CD14-positive monocyte (primary cell): ENCODE data around the gene PCDH8. TPM values are rescaled to one million over a fixed set of nuclear protein-coding genes. Genes with fewer than 3 reads are reported as not detected.

ENCODE experiments used
- DNase-seq, 3 donors: peaks; one replicate each; pipeline ENCODE4 v3.0.0-alpha.2; 2011 to 2022
- H2AFZ ChIP-seq: 2 replicates; pipeline ENCODE4 v1.6.0; 2012; ENCODE audit warnings: mild to moderate bottlenecking, low read depth, low read length, inconsistent platforms; ENCODE audit not compliant: insufficient read depth, poor library complexity, severe bottlenecking
- H3K27ac ChIP-seq, 2 donors: 1 replicate in 1 of 2; 2 replicates in 1 of 2; pipeline ENCODE4 v1.5.1; 2012 to 2013; ENCODE audit warnings: low read length in 2 of 2, control low read depth in 1 of 2, inconsistent platforms in 1 of 2, low read depth in 1 of 2, mild to moderate bottlenecking in 1 of 2
- H3K27me3 ChIP-seq, 2 donors: one replicate each; pipeline versions ENCODE4 v1.6.0 to v1.6.1; 2011 to 2013; ENCODE audit warnings: low read length in 2 of 2; ENCODE audit not compliant: control insufficient read depth in 2 of 2, insufficient read depth in 2 of 2
- H3K36me3 ChIP-seq, 2 donors: replicated peaks in 1 of 2; 1 replicate in 1 of 2; 2 replicates in 1 of 2; pipeline versions ENCODE4 v1.5.1 to v1.6.1; 2012 to 2013; ENCODE audit warnings: low read length in 2 of 2, control low read depth in 1 of 2, inconsistent platforms in 1 of 2, mild to moderate bottlenecking in 1 of 2; ENCODE audit not compliant: insufficient read depth in 2 of 2, control insufficient read depth in 1 of 2
- H3K4me1 ChIP-seq, 2 donors: 1 replicate in 1 of 2; 2 replicates in 1 of 2; pipeline versions ENCODE4 v1.5.1 to v1.6.1; 2012 to 2013; ENCODE audit warnings: low read length in 2 of 2, control low read depth in 1 of 2, inconsistent platforms in 1 of 2, mild to moderate bottlenecking in 1 of 2, moderate library complexity in 1 of 2; ENCODE audit not compliant: insufficient read depth in 2 of 2, control insufficient read depth in 1 of 2
- H3K4me2 ChIP-seq: replicated peaks from 2 replicates; pipeline ENCODE3; 2012; ENCODE audit warnings: low read length, moderate library complexity, mild to moderate bottlenecking; ENCODE audit not compliant: poor library complexity, severe bottlenecking; ENCODE audit errors: extremely low read depth
- H3K4me3 ChIP-seq, 3 experiments: fragments of 200-600 bp in 1 of 3; sonication (generic) in 1 of 3; replicated peaks in 1 of 3; 1 replicate in 2 of 3; 2 replicates in 1 of 3; pipeline ENCODE4 v1.5.1; 2011 to 2013; ENCODE audit warnings: low read length in 3 of 3, mild to moderate bottlenecking in 3 of 3, control low read depth in 2 of 3, low read depth in 2 of 3, inconsistent platforms in 1 of 3, moderate library complexity in 1 of 3
- H3K79me2 ChIP-seq: 2 replicates; pipeline ENCODE4 v1.6.0; 2012; ENCODE audit warnings: mild to moderate bottlenecking, control low read depth, inconsistent platforms, low read length, moderate library complexity; ENCODE audit not compliant: insufficient read depth
- H3K9ac ChIP-seq: 2 replicates; pipeline ENCODE4 v1.6.0; 2017; ENCODE audit warnings: low read length, mild to moderate bottlenecking; ENCODE audit not compliant: insufficient read depth, poor library complexity, severe bottlenecking
- H3K9me3 ChIP-seq, 2 donors: replicated peaks in 1 of 2; 1 replicate in 1 of 2; 2 replicates in 1 of 2; pipeline versions ENCODE4 v1.5.1 to v1.6.1; 2012 to 2013; ENCODE audit warnings: low read length in 2 of 2, control low read depth in 1 of 2; ENCODE audit not compliant: control insufficient read depth in 1 of 2, insufficient read depth in 1 of 2
- H4K20me1 ChIP-seq: 2 replicates; pipeline ENCODE4 v1.6.0; 2012; ENCODE audit warnings: mild to moderate bottlenecking, low read length, control low read depth, moderate library complexity; ENCODE audit not compliant: insufficient read depth
- H3K27ac Mint-ChIP-seq, 7 donors: one replicate each; pipeline ENCODE4 v1.8.0; 2020; ENCODE audit warnings: mild to moderate bottlenecking in 7 of 7, mixed read lengths in 7 of 7, moderate library complexity in 6 of 7, inconsistent platforms in 2 of 7
- H3K27me3 Mint-ChIP-seq, 3 donors: one replicate each; pipeline ENCODE4 v1.8.0; 2021 to 2022; ENCODE audit warnings: low read depth in 3 of 3, mild to moderate bottlenecking in 3 of 3, mixed read lengths in 3 of 3, moderate library complexity in 3 of 3, inconsistent platforms in 1 of 3
- H3K36me3 Mint-ChIP-seq, 2 donors: one replicate each; pipeline ENCODE4 v1.8.0; 2020; ENCODE audit warnings: mixed read lengths in 2 of 2, inconsistent platforms in 1 of 2, mild to moderate bottlenecking in 1 of 2
- H3K4me1 Mint-ChIP-seq: one replicate; pipeline ENCODE4 v1.8.0; 2020; ENCODE audit warnings: mild to moderate bottlenecking, mixed read lengths
- H3K4me3 Mint-ChIP-seq, 2 donors: one replicate each; pipeline ENCODE4 v1.8.0; 2020; ENCODE audit warnings: mild to moderate bottlenecking in 2 of 2, mixed read lengths in 2 of 2, moderate library complexity in 1 of 2
- H3K9me3 Mint-ChIP-seq, 7 donors: one replicate each; pipeline ENCODE4 v1.8.0; 2020 to 2022; ENCODE audit warnings: mixed read lengths in 7 of 7, mild to moderate bottlenecking in 6 of 7, moderate library complexity in 6 of 7, inconsistent platforms in 2 of 7
- WGBS: methylation state at CpG from one replicate; pipeline ENCODE4 v1.1.5; 2013; ENCODE audit warnings: missing lambda C conversion rate; ENCODE audit not compliant: insufficient coverage; 5-methylcytosine and 5-hydroxymethylcytosine counted together
- intact Hi-C, 2 donors: fragments of 100-400 bp; cut with micrococcal nuclease; formaldehyde crosslinking; loops; one replicate each; pipeline versions ENCODE4 v1.15.0 to v1.15.1; 2023
- polyA plus RNA-seq, 3 donors: library from polyadenylated mRNA; depleted of rRNA in 1 of 3; unstranded in 2 of 3; stranded (reverse) in 1 of 3; fragments of 300-500 nt in 2 of 3; fragments of >200 nt in 1 of 3; fragmentation: Illumina TruSeq in 2 of 3; gene quantifications; 1 replicate in 2 of 3; 2 replicates in 1 of 3; pipeline ENCODE4 v1.2.3, GENCODE V29; 2012 to 2021
- TF ChIP-seq, protein P1 (sequence below): fragments of 200-600 bp; IDR thresholded peaks from one replicate; pipeline ENCODE4 v1.8.0; 2022; ENCODE audit warnings: antibody characterized with exemption, mild to moderate bottlenecking

Gene PCDH8
- polyA plus RNA-seq, 3 donors, result not detected

DNA sequence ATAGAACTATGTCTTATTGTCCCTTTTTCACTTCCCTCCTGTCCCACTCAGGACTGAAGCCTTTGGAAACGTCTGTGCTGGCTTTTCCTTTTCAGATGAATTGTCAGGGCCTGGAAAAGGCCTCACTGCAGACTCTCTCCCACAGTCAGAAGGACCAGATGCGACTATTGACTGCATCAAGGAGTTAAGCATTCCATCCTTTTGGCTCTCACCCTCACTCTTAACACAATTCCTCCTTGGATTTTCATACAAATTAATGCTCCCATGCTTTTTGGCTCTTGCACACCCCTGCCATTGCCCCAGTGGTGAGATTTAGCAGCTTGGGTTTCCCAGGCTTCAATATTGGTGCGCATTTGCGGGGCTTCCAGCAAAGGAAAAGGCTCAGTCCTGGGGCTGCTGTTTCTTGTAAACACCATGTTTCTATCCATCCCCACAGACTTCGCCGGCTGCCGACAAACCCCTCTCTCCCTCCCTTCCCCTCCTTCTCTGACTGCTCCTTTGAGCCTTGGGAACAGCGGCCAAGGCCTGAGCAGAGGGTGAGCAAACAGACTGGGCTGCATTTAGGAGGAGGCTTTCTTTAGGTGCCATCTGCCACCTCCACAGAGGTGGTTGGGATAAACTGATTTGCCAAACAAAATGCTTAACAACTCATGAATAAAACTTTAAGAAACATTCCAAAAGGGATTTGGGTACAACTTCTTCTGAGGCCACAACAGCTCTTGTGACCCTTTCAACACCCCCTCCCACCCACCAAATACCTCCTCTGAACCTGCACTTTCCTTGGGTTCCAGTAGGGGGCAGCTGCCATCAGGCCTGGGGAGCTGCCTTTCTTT lies 48.6 kb upstream of the PCDH8 start:
- no peaks in the 10 kb centered on the region for H3K9me3 ChIP-seq
- no peaks in the 10 kb centered on the region for H3K36me3 Mint-ChIP-seq
- H3K27me3 Mint-ChIP-seq, result peaks cover 3 to 13% (median 5%) of the 10 kb centered on the region in 3 donors
- H3K4me3 ChIP-seq, result no peak overlapping the region
- H3K4me1 Mint-ChIP-seq, result no peaks in the 10 kb centered on the region
- H2AFZ ChIP-seq, result no peak overlapping the region
- no peak overlapping the region for H3K4me3 Mint-ChIP-seq
- H3K4me2 ChIP-seq, result no peak overlapping the region
- no peaks in the 10 kb centered on the region for H4K20me1 ChIP-seq
- peak in 2 of 3 donors; percentile 3 to 25 for DNase-seq
- WGBS, result 80% methylated on average over 2 of the region's 8 CpGs
- TF ChIP-seq, protein P1, sequence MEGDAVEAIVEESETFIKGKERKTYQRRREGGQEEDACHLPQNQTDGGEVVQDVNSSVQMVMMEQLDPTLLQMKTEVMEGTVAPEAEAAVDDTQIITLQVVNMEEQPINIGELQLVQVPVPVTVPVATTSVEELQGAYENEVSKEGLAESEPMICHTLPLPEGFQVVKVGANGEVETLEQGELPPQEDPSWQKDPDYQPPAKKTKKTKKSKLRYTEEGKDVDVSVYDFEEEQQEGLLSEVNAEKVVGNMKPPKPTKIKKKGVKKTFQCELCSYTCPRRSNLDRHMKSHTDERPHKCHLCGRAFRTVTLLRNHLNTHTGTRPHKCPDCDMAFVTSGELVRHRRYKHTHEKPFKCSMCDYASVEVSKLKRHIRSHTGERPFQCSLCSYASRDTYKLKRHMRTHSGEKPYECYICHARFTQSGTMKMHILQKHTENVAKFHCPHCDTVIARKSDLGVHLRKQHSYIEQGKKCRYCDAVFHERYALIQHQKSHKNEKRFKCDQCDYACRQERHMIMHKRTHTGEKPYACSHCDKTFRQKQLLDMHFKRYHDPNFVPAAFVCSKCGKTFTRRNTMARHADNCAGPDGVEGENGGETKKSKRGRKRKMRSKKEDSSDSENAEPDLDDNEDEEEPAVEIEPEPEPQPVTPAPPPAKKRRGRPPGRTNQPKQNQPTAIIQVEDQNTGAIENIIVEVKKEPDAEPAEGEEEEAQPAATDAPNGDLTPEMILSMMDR, result peak; percentile 69
- intact Hi-C loops, result no loop called here
- no peaks in the 10 kb centered on the region for H3K4me1 ChIP-seq
- no peaks in the 10 kb centered on the region for H3K9me3 Mint-ChIP-seq
- no peaks in the 10 kb centered on the region for H3K79me2 ChIP-seq
- no peaks in the 10 kb centered on the region for H3K27me3 ChIP-seq
- no peaks in the 10 kb centered on the region for H3K36me3 ChIP-seq
- no peak overlapping the region for H3K9ac ChIP-seq
- H3K27ac Mint-ChIP-seq, result peak overlapping the region in 2 of 7 donors; percentile 3 to 79
- no peak overlapping the region for H3K27ac ChIP-seq

DNA sequence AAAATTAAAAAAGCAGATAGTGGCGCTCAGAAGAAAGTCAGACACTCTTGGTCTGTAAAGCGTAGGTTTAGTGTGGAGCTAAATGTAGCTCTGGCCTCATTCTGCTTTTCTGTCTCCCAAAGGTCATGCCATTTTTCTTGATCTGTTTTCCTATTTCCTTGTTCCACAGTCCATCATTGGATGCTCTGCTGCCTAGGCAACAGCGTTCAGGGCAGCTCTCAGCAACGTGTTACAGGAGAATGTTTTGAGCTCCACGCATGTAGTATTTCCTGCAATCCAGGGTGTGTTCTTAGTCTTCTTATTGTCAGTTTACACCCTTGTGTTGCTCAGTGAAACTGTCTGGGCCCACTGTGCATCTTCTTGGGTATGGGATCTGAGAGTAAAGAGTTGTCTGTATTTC lies 46.0 kb upstream of the PCDH8 start:
- no peak overlapping the region for H3K4me2 ChIP-seq
- H3K79me2 ChIP-seq, result no peaks in the 10 kb centered on the region
- no peak overlapping the region for H3K27ac Mint-ChIP-seq
- H3K9ac ChIP-seq, result no peak overlapping the region
- no peak overlapping the region for H3K27ac ChIP-seq
- no peaks in the 10 kb centered on the region for H3K4me1 Mint-ChIP-seq
- no peaks in the 10 kb centered on the region for H3K9me3 ChIP-seq
- H3K27me3 Mint-ChIP-seq, result peaks cover 2 to 16% (median 3%) of the 10 kb centered on the region in 3 donors
- no peaks in the 10 kb centered on the region for H3K4me1 ChIP-seq
- intact Hi-C loops, result no loop called here
- WGBS, result 90% methylated on average over 3 of the region's 5 CpGs
- no peaks in the 10 kb centered on the region for H3K27me3 ChIP-seq
- no peaks in the 10 kb centered on the region for H3K36me3 ChIP-seq
- no peak overlapping the region for H3K4me3 Mint-ChIP-seq
- peaks cover 0 to 1% (median 0%) of the 10 kb centered on the region in 7 donors for H3K9me3 Mint-ChIP-seq
- DNase-seq, result no peak
- no peak overlapping the region for H2AFZ ChIP-seq
- no peaks in the 10 kb centered on the region for H4K20me1 ChIP-seq
- TF ChIP-seq, protein P1, result no peak
- no peaks in the 10 kb centered on the region for H3K36me3 Mint-ChIP-seq
- no peak overlapping the region for H3K4me3 ChIP-seq
